ENCODE results near the gene STK35.

GRCh38 chr20:2112910-2113309, 11.3 kb downstream of the STK35 start:
- TF ChIP-seq CTCF (IDR thresholded peaks at IDR 0.05; ENCODE audit: poor library complexity, severe bottlenecking) (no peak), POLR2AphosphoS5 (IDR thresholded peaks at IDR 0.05) (no peak), REST (IDR thresholded peaks at IDR 0.05; ENCODE audit: borderline replicate concordance) (no peak)

Data from neural cell (in vitro differentiated cells).